ENCODE data around the gene RYR2. TPM values are rescaled to one million over a fixed set of nuclear protein-coding genes. Genes with fewer than 3 reads are reported as not detected.

RYR2 gene
- total RNA-seq, 1 donor from 2014 or later, result 0.19 TPM

DNA sequence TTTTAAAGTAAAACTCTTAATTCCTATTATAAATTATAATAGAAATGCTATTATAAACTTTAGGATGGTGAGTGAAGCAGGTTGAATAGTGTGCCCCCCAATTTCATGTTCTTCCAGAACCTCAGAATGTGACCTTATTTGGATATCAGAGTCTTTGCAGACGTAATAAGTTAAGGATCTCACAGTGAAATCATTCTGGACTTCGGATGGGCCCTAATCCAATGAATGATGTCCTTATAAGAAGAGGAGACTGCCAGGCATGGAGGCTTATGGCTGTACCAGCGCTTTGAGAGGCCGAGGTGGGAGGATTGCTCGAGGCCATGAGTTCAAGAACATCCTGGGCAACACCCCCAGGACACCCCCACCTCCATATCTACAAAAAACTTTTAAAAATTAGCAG, 28.4 kb upstream of the RYR2 start:
- Mint-ChIP-seq H3K9me3 (ENCODE audit: low read depth) (no peaks in the 10 kb centered on the region), H3K27me3 (no peaks in the 10 kb centered on the region), H3K4me1 (ENCODE audit: low read depth) (no peaks in the 10 kb centered on the region), H3K27ac (no peak overlapping the region), H3K36me3 (ENCODE audit: insufficient read depth) (no peaks in the 10 kb centered on the region), H3K4me3 (ENCODE audit: low read depth) (no peak overlapping the region)
- DNase-seq (ENCODE audit: low spot score, unreplicated experiment), result no peak
- TF ChIP-seq CTCF (IDR thresholded peaks at IDR 0.05; ENCODE audit: unreplicated experiment), result no peak

- Mint-ChIP-seq H3K27me3 (no peaks in the 10 kb centered on the region), H3K9me3 (ENCODE audit: low read depth) (no peaks in the 10 kb centered on the region), H3K36me3 (ENCODE audit: insufficient read depth) (no peaks in the 10 kb centered on the region), H3K4me1 (ENCODE audit: low read depth) (no peaks in the 10 kb centered on the region), H3K27ac (no peak overlapping the region), H3K4me3 (ENCODE audit: low read depth) (no peak overlapping the region)
- no peak for DNase-seq (ENCODE audit: low spot score, unreplicated experiment)
- TF ChIP-seq CTCF (IDR thresholded peaks at IDR 0.05; ENCODE audit: unreplicated experiment), result no peak
Measured at GRCh38 chr1:237016626-237017025, 25.4 kb upstream of the RYR2 start.

- no peak for DNase-seq (ENCODE audit: low spot score, unreplicated experiment)
- TF ChIP-seq CTCF (IDR thresholded peaks at IDR 0.05; ENCODE audit: unreplicated experiment), result no peak
- H3K27me3 Mint-ChIP-seq, result no peaks in the 10 kb centered on the region
- H3K4me1 Mint-ChIP-seq (ENCODE audit: low read depth), result no peaks in the 10 kb centered on the region
- no peak overlapping the region for H3K4me3 Mint-ChIP-seq (ENCODE audit: low read depth)
- no peaks in the 10 kb centered on the region for H3K36me3 Mint-ChIP-seq (ENCODE audit: insufficient read depth)
- H3K9me3 Mint-ChIP-seq (ENCODE audit: low read depth), result no peaks in the 10 kb centered on the region
- no peak overlapping the region for H3K27ac Mint-ChIP-seq
Measured at GRCh38 chr1:237018896-237019295, 23.1 kb upstream of the RYR2 start.

- no peak for TF ChIP-seq CTCF (IDR thresholded peaks at IDR 0.05; ENCODE audit: unreplicated experiment)
- Mint-ChIP-seq H3K4me3 (ENCODE audit: low read depth) (no peak overlapping the region), H3K4me1 (ENCODE audit: low read depth) (no peaks in the 10 kb centered on the region), H3K27me3 (peaks cover 5% of the 10 kb centered on the region), H3K9me3 (ENCODE audit: low read depth) (peaks cover 5% of the 10 kb centered on the region), H3K27ac (no peak overlapping the region), H3K36me3 (ENCODE audit: insufficient read depth) (peaks cover 3% of the 10 kb centered on the region)
- DNase-seq (ENCODE audit: low spot score, unreplicated experiment), result no peak
Measured at GRCh38 chr1:237025358-237026074, 16.5 kb upstream of the RYR2 start.

DNA sequence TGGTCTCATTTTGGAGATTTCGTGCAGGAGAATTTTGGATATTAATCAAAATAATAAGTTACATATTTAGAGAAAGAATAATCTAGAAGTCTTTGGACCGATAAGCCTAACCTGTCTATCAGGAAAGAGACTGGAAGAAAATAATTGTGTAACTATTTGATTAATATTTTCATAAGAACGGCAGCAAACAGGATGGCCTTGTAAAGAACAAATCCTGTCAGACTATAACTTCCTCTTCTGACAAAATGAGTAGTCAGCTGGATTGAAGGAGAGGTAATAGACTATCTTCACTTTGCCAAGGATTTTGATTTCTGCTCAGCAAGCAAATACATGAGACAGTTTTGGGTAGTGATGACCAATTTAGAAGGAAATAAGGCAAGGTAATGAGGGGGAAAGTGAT, 12.7 kb upstream of the RYR2 start:
- DNase-seq (ENCODE audit: low spot score, unreplicated experiment), result no peak
- no peak overlapping the region for H3K4me3 Mint-ChIP-seq (ENCODE audit: low read depth)
- peaks cover 3% of the 10 kb centered on the region for H3K36me3 Mint-ChIP-seq (ENCODE audit: insufficient read depth)
- no peaks in the 10 kb centered on the region for H3K4me1 Mint-ChIP-seq (ENCODE audit: low read depth)
- H3K9me3 Mint-ChIP-seq (ENCODE audit: low read depth), result peaks cover 5% of the 10 kb centered on the region
- peaks cover 29% of the 10 kb centered on the region for H3K27me3 Mint-ChIP-seq
- TF ChIP-seq CTCF (IDR thresholded peaks at IDR 0.05; ENCODE audit: unreplicated experiment), result no peak
- no peak overlapping the region for H3K27ac Mint-ChIP-seq

All from progenitor cell of endocrine pancreas (in vitro differentiated cells).